BLaER1 treated with 17β-estradiol and CSF1 and Interleukin-3, amounts not matched to agents 10 nM and 100 nM (cell line): ENCODE results near the gene ATP11A.

ENCODE experiments used
- H3K27ac ChIP-seq, 11 experiments: shearing (Covaris generic); formaldehyde crosslinking; 2 replicates each; pipeline ENCODE4 v1.8.1; 2022
- H3K27me3 ChIP-seq, 11 experiments: shearing (Covaris generic); formaldehyde crosslinking; 2 replicates each; pipeline ENCODE4 v1.8.1; 2022
- H3K36me3 ChIP-seq, 11 experiments: shearing (Covaris generic); formaldehyde crosslinking; 2 replicates each; pipeline ENCODE4 v1.8.1; 2022
- H3K4me1 ChIP-seq, 10 experiments: shearing (Covaris generic); formaldehyde crosslinking; 2 replicates each; pipeline ENCODE4 v1.8.1; 2022
- H3K4me2 ChIP-seq, 11 experiments: shearing (Covaris generic); formaldehyde crosslinking; 2 replicates each; pipeline ENCODE4 v1.8.1; 2022
- H3K4me3 ChIP-seq, 10 experiments: shearing (Covaris generic); formaldehyde crosslinking; 2 replicates each; pipeline ENCODE4 v1.8.1; 2022
- H3K9ac ChIP-seq, 11 experiments: shearing (Covaris generic); formaldehyde crosslinking; 2 replicates each; pipeline ENCODE4 v1.8.1; 2022
- H3K9me3 ChIP-seq, 11 experiments: shearing (Covaris generic); formaldehyde crosslinking; replicated peaks in 1 of 11; 2 replicates each; pipeline ENCODE4 v1.8.1; 2022
- H4K20me1 ChIP-seq, 11 experiments: shearing (Covaris generic); formaldehyde crosslinking; 2 replicates each; pipeline ENCODE4 v1.8.1; 2022
- Cebpa-rat ChIP-seq, 11 experiments: shearing (Covaris generic); IDR thresholded peaks; 2 replicates each; pipeline ENCODE4 v1.8.1; 2022

ATP11A gene

DNA sequence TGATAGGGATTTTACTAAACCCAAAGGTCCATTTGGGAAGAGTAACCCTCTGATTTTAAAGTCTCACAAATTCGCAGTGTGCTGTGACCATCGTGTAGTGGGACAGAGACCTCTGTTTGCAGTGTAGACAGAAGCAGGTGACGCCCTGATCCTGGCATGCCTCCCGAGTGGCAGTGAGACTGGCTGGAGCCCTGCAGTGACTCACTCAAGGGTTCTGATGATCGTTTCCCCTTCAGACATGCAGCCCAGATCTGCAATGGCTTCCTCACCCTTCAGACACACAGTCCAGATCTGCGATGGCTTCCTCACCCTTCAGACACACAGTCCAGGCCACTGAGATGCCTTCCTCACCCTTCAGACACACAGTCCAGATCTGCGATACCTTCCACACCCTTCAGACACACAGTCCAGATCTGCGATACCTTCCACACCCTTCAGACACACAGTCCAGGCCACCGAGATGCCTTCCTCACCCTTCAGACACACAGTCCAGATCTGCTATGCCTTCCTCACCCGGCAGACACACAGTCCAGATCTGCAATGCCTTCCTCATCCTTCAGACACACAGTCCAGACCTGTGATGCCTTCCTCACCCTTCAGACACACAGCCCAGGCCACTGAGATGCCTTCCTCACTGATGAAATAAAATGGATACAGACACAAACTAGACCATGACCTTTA lies 125.2 kb downstream of the ATP11A start:
- Histone ChIP-seq H4K20me1 (peaks cover 0 to 18% (median 0%) of the 10 kb centered on the region in 11 experiments; a peak in 5 of 22 replicates), H3K4me2 (no peak overlapping the region), H3K36me3 (peaks cover 91 to 100% (median 100%) of the 10 kb centered on the region in 11 experiments), H3K4me1 (no peaks in the 10 kb centered on the region), H3K27ac (no peak overlapping the region), H3K4me3 (no peak overlapping the region), H3K27me3 (no peaks in the 10 kb centered on the region), H3K9ac (no peak overlapping the region), H3K9me3 (peaks cover 16 to 57% (median 38%) of the 10 kb centered on the region in 11 experiments; a peak in 21 of 22 replicates)
- no peak for TF ChIP-seq Cebpa-rat (IDR thresholded peaks at IDR 0.05)

DNA sequence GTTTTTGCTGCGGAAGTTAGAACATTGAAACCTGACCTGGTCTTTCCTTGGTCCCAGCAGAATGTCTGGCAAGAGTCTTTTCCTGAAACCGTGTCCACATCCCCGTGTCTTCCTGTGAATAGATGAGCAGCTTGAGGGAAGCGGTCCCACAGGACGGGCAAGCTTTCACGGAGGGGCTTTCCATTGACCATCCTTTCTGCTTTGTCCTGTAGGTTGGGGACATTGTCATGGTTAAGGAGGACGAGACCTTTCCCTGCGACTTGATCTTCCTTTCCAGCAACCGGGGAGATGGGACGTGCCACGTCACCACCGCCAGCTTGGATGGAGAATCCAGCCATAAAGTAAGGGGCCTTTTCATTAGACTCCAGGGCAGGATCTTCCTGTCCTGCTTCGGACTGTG lies 126.0 kb downstream of the ATP11A start:
- H3K4me1 ChIP-seq = no peaks in the 10 kb centered on the region
- H3K4me2 ChIP-seq = no peak overlapping the region
- no peaks in the 10 kb centered on the region for H3K27me3 ChIP-seq
- H3K36me3 ChIP-seq = peaks cover 92 to 100% (median 100%) of the 10 kb centered on the region in 11 experiments
- H3K9me3 ChIP-seq = peaks cover 16 to 57% (median 38%) of the 10 kb centered on the region in 11 experiments; a peak in 21 of 22 replicates
- TF ChIP-seq Cebpa-rat (IDR thresholded peaks at IDR 0.05) = no peak
- H4K20me1 ChIP-seq = peaks cover 0 to 24% (median 0%) of the 10 kb centered on the region in 11 experiments; a peak in 5 of 22 replicates
- no peak overlapping the region for H3K9ac ChIP-seq
- H3K4me3 ChIP-seq = no peak overlapping the region
- H3K27ac ChIP-seq = no peak overlapping the region

DNA sequence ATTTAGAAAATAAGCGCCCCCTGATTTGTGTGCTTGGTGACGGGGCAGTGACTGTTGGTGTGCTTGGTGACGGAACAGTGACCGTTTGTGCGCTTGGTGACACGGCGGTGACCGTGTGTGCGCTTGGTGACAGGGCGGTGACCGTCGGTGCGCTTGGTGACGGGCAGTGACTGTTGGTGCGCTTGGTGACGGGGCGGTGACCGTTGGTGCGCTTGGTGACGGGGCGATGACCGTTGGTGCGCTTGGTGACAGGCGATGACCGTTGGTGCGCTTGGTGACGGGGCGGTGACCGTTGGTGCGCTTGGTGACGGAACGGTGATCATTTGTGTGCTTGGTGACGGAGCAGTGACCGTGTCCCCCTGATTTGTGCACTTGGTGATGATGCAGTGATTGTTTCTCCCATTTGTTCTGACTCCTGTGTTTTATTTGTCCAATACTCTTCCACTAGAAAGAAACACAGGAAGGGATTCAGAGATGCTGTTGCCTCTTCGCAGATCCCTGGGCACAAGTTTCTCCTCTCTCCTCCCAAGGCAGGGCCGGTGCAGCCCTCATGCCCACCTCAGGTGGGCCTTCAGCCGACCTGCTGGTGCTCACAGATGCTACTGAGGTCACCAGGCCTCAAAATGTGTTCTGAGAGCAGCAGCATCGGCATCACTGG lies 128.3 kb downstream of the ATP11A start:
- Histone ChIP-seq H3K4me3 (no peak overlapping the region), H3K36me3 (peaks cover 92 to 100% (median 100%) of the 10 kb centered on the region in 11 experiments), H3K4me1 (no peaks in the 10 kb centered on the region), H3K27ac (no peak overlapping the region), H4K20me1 (peaks cover 0 to 25% (median 5%) of the 10 kb centered on the region in 11 experiments; a peak in 5 of 22 replicates), H3K4me2 (no peak overlapping the region), H3K9ac (no peak overlapping the region), H3K9me3 (peaks cover 5 to 39% (median 27%) of the 10 kb centered on the region in 11 experiments; a peak in 19 of 22 replicates), H3K27me3 (no peaks in the 10 kb centered on the region)
- TF ChIP-seq Cebpa-rat (IDR thresholded peaks at IDR 0.05) = no peak

DNA sequence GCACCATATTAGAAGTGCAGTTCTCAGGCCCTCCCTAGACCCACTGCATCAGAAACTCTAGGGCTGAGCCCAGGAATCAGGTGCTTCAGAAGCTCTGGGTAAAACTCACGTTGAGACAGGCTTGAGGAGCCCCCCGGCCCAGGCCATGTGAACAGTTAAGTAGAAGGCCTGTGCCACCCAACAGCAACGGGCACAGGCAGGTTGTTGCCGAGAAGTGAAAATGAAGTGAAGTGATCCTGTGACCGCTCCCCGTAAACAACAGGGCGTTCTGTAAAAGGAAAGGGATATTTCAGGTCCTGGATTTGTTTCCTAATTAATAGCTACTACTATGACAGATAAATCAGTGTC lies 128.8 kb downstream of the ATP11A start:
- H4K20me1 ChIP-seq = peaks cover 0 to 25% (median 5%) of the 10 kb centered on the region in 11 experiments; a peak in 5 of 22 replicates
- TF ChIP-seq Cebpa-rat (IDR thresholded peaks at IDR 0.05) = no peak
- H3K36me3 ChIP-seq = peaks cover 92 to 100% (median 100%) of the 10 kb centered on the region in 11 experiments
- no peak overlapping the region for H3K9ac ChIP-seq
- H3K4me3 ChIP-seq = no peak overlapping the region
- no peaks in the 10 kb centered on the region for H3K27me3 ChIP-seq
- peaks cover under 1 to 34% (median 22%) of the 10 kb centered on the region in 11 experiments; a peak in 19 of 22 replicates for H3K9me3 ChIP-seq
- no peak overlapping the region for H3K27ac ChIP-seq
- peaks cover 0 to 1% (median 0%) of the 10 kb centered on the region in 10 experiments; a peak in 1 of 20 replicates for H3K4me1 ChIP-seq
- no peak overlapping the region for H3K4me2 ChIP-seq

DNA sequence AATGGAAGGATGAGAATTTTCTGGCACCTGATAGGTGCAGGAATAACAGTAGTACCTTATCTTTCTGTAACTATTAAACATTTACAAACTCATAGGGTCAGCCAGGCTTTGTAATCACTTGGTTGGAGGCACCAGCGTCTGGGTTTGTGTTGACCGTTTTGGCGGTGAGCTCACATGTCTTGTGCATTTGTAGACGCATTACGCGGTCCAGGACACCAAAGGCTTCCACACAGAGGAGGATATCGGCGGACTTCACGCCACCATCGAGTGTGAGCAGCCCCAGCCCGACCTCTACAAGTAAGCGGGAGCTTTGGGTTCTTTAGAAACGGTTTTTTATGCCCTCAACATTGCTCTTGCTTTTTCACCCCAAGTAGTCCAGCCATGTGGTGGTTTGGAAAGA lies 129.3 kb downstream of the ATP11A start:
- Histone ChIP-seq H3K27me3 (no peaks in the 10 kb centered on the region), H3K4me3 (no peak overlapping the region), H3K9ac (no peak overlapping the region), H4K20me1 (peaks cover 0 to 25% (median 5%) of the 10 kb centered on the region in 11 experiments; a peak in 5 of 22 replicates), H3K4me2 (no peak overlapping the region), H3K36me3 (peaks cover 92 to 100% (median 100%) of the 10 kb centered on the region in 11 experiments), H3K4me1 (peaks cover 0 to 6% (median 1%) of the 10 kb centered on the region in 10 experiments; a peak in 10 of 20 replicates), H3K27ac (no peak overlapping the region), H3K9me3 (peaks cover 0 to 34% (median 21%) of the 10 kb centered on the region in 11 experiments; a peak in 18 of 22 replicates)
- no peak for TF ChIP-seq Cebpa-rat (IDR thresholded peaks at IDR 0.05)

DNA sequence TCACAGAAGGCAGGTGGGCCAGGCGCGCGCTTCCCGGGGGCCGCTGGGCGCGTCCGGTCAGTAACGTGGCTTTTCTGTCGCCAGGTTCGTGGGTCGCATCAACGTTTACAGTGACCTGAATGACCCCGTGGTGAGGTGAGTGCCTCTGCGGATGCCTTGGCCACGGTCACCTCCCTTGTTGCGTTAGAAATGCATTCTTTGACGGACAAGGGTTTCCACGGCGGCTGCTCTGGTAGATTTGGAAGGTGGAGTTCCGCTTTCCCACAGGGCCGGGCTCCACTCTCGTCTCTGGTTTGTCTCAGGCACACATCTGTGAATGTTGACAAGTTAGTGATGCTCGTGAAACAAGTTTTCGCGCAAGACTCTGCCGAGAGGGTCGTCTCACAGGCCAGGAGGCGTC lies 130.0 kb downstream of the ATP11A start:
- Histone ChIP-seq H3K4me2 (no peak overlapping the region), H3K4me1 (peaks cover 0 to 12% (median 8%) of the 10 kb centered on the region in 10 experiments; a peak in 13 of 20 replicates), H3K27me3 (no peaks in the 10 kb centered on the region), H3K4me3 (no peak overlapping the region), H3K9ac (no peak overlapping the region), H3K36me3 (peaks cover 92 to 100% (median 100%) of the 10 kb centered on the region in 11 experiments), H3K9me3 (peaks cover 0 to 34% (median 20%) of the 10 kb centered on the region in 11 experiments; a peak in 18 of 22 replicates), H4K20me1 (peaks cover 0 to 25% (median 5%) of the 10 kb centered on the region in 11 experiments; a peak in 5 of 22 replicates), H3K27ac (no peak overlapping the region)
- TF ChIP-seq Cebpa-rat (IDR thresholded peaks at IDR 0.05) = no peak

DNA sequence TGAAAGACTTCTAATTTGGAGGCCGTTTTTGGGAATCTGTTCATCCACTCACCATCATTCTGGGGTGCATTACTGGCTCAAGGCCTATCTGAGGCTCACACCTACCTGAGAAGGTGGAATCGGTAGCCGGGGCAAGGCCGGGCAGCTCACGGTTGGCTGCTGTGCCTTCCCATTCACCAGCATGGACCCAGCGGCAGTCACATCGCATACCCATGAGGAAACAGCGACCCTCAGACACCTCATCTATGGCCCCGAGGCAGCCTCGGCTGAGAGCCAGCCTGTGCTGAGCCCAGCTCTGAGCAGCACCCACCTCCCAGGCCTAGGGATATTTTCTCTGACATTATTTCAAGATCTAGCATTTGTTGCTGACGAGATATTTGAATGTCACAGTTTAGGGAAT lies 130.5 kb downstream of the ATP11A start:
- TF ChIP-seq Cebpa-rat (IDR thresholded peaks at IDR 0.05) = no peak
- H4K20me1 ChIP-seq = peaks cover 0 to 25% (median 5%) of the 10 kb centered on the region in 11 experiments; a peak in 5 of 22 replicates
- peaks cover 0 to 16% (median 10%) of the 10 kb centered on the region in 10 experiments; a peak in 13 of 20 replicates for H3K4me1 ChIP-seq
- H3K9ac ChIP-seq = no peak overlapping the region
- no peaks in the 10 kb centered on the region for H3K27me3 ChIP-seq
- H3K27ac ChIP-seq = no peak overlapping the region
- no peak overlapping the region for H3K4me2 ChIP-seq
- H3K9me3 ChIP-seq = peaks cover 0 to 31% (median 20%) of the 10 kb centered on the region in 11 experiments; a peak in 18 of 22 replicates
- H3K4me3 ChIP-seq = no peak overlapping the region
- H3K36me3 ChIP-seq = peaks cover 92 to 100% (median 100%) of the 10 kb centered on the region in 11 experiments

DNA sequence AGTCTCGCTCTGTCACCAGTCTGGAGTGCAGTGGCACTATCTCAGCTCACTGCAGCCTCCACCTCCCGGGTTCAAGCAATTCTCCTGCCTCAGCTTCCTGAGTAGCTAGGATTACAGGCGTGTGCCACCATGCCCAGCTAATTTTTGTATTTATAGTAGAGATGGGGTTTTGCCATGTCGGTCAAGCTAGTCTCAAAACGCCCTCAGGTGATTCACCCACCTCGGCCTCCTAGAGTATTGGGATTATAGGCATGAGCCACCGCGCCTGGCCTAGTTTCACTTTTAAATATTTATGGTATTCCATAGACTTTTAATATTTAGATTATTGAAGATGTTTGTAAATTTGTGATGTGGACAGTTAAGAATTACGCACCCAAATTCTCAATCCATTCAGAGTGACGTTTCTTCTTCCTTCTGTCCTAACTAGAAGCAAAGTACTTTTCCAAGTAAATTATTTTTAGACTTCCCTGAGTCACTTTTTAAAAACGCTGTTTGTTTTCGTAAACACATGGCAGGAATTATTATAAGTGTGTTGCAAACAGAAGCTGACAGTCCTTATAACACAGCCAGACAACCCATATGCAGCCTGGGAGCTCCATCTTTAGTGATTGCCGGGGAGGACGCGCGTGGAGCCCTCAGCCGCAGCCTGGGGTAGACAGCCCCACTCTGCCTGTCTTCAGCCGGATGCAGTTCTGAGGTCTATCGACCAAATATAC lies 131.7 kb downstream of the ATP11A start:
- Histone ChIP-seq H3K36me3 (peaks cover 92 to 100% (median 100%) of the 10 kb centered on the region in 11 experiments), H3K9ac (no peak overlapping the region), H3K4me3 (no peak overlapping the region), H3K27ac (no peak overlapping the region), H4K20me1 (peaks cover 0 to 33% (median 5%) of the 10 kb centered on the region in 11 experiments; a peak in 5 of 22 replicates), H3K9me3 (peaks cover 0 to 20% (median 18%) of the 10 kb centered on the region in 11 experiments; a peak in 18 of 22 replicates), H3K4me2 (no peak overlapping the region), H3K4me1 (peaks cover 0 to 16% (median 10%) of the 10 kb centered on the region in 10 experiments; a peak in 13 of 20 replicates), H3K27me3 (no peaks in the 10 kb centered on the region)
- TF ChIP-seq Cebpa-rat (IDR thresholded peaks at IDR 0.05) = no peak
